Measurements from ENCODE around the gene GNG11.

The GNG11 gene

GRCh38 chr7:93977211-93977950 is 55.8 kb downstream of the GNG11 start:
- no peak for DNase-seq
- in situ Hi-C loops (cut with HindIII; ENCODE audit: low pct_ligation_motif_present, low pct_unique_long_range_greater_than_20kb, low sequenced_read_pairs) = no loop called here
